ENCODE data around the gene SCGB1C1.
"Not testable (repeated sequence)": the region's sequence is repeated elsewhere in the genome, so short reads cannot be mapped to it uniquely, and the experiment has no call there.

The SCGB1C1 gene
- total RNA-seq = 0 reads per million in 9 experiments

- H3K27ac Mint-ChIP-seq = peak within 1 kb of the TSS in 1 of 2 donors; percentile 38
- not testable (repeated sequence) for H3K27me3 Mint-ChIP-seq; ATAC-seq (replicated peaks); DNase-seq; H3K4me1 Mint-ChIP-seq (ENCODE audit: low read depth in 2 of 2); H3K36me3 Mint-ChIP-seq (ENCODE audit: insufficient read depth); H3K4me3 Mint-ChIP-seq; H3K9me3 Mint-ChIP-seq
Observed at GRCh38 chr11:192674-193128, at the start of gene SCGB1C1. SCGB1C1 (plus strand) TSS chr11:193078; CDS start chr11:193100, 22 bp downstream.

- DNase-seq; H3K9me3 Mint-ChIP-seq; ATAC-seq (replicated peaks); H3K4me3 Mint-ChIP-seq; H3K4me1 Mint-ChIP-seq (ENCODE audit: low read depth in 2 of 2); H3K27me3 Mint-ChIP-seq; H3K36me3 Mint-ChIP-seq (ENCODE audit: insufficient read depth); H3K27ac Mint-ChIP-seq: not testable (repeated sequence)
Observed at GRCh38 chr11:180242-180641, 12.6 kb upstream of the SCGB1C1 start.

- DNase-seq; H3K27me3 Mint-ChIP-seq; H3K36me3 Mint-ChIP-seq (ENCODE audit: insufficient read depth); H3K27ac Mint-ChIP-seq; H3K9me3 Mint-ChIP-seq; ATAC-seq (replicated peaks); H3K4me3 Mint-ChIP-seq; H3K4me1 Mint-ChIP-seq (ENCODE audit: low read depth in 2 of 2): not testable (repeated sequence)
Observed at GRCh38 chr11:189200-189783, 3.6 kb upstream of the SCGB1C1 start.

GRCh38 chr11:189843-190311 is 3.0 kb upstream of the SCGB1C1 start:
- H3K27ac Mint-ChIP-seq; H3K36me3 Mint-ChIP-seq (ENCODE audit: insufficient read depth); H3K27me3 Mint-ChIP-seq; H3K9me3 Mint-ChIP-seq; H3K4me1 Mint-ChIP-seq (ENCODE audit: low read depth in 2 of 2); H3K4me3 Mint-ChIP-seq: not testable (repeated sequence)
- peak in 1 of 3 experiments; percentile 38 for DNase-seq
- peak; percentile 58 for ATAC-seq (replicated peaks)

- H3K4me3 Mint-ChIP-seq; H3K27me3 Mint-ChIP-seq; H3K27ac Mint-ChIP-seq; H3K4me1 Mint-ChIP-seq (ENCODE audit: low read depth in 2 of 2); H3K36me3 Mint-ChIP-seq (ENCODE audit: insufficient read depth); ATAC-seq (replicated peaks); H3K9me3 Mint-ChIP-seq; DNase-seq: not testable (repeated sequence)
Observed at GRCh38 chr11:190546-190945, 2.3 kb upstream of the SCGB1C1 start.

GRCh38 chr11:191490-192478 is 1.1 kb upstream of the SCGB1C1 start:
- not testable (repeated sequence) for H3K4me1 Mint-ChIP-seq (ENCODE audit: low read depth in 2 of 2)

GRCh38 chr11:193481-193880 is 603 bp downstream of the SCGB1C1 start:
- H3K4me1 Mint-ChIP-seq (ENCODE audit: low read depth in 2 of 2); H3K27me3 Mint-ChIP-seq; H3K27ac Mint-ChIP-seq; H3K36me3 Mint-ChIP-seq (ENCODE audit: insufficient read depth); DNase-seq; H3K4me3 Mint-ChIP-seq; ATAC-seq (replicated peaks); H3K9me3 Mint-ChIP-seq: not testable (repeated sequence)

More at GRCh38 chr11:191490-192478, 1.1 kb upstream of the SCGB1C1 start:
- ATAC-seq (replicated peaks) = peak; percentile 78
- not testable (repeated sequence) for H3K36me3 Mint-ChIP-seq (ENCODE audit: insufficient read depth); H3K27me3 Mint-ChIP-seq; H3K9me3 Mint-ChIP-seq
- Mint-ChIP-seq H3K27ac (peak overlapping the region in 1 of 2 donors; percentile 38), H3K4me3 (peak overlapping the region in 1 of 2 donors; percentile 72)
- DNase-seq = peak; percentile 42 to 57 (median 47)

- ATAC-seq (replicated peaks) = no peak
- H3K27me3 Mint-ChIP-seq = no peaks in the 10 kb centered on the region
- peaks cover 2 to 7% of the 10 kb centered on the region in 2 donors for H3K4me1 Mint-ChIP-seq (ENCODE audit: low read depth in 2 of 2)
- H3K36me3 Mint-ChIP-seq (ENCODE audit: insufficient read depth) = peaks cover 3% of the 10 kb centered on the region
- no peaks in the 10 kb centered on the region for H3K9me3 Mint-ChIP-seq
- no peak overlapping the region for H3K4me3 Mint-ChIP-seq
- no peak overlapping the region for H3K27ac Mint-ChIP-seq
- DNase-seq = peak in 1 of 3 experiments; percentile 0
Observed at GRCh38 chr11:196786-197731, 4.2 kb downstream of the SCGB1C1 start.

- no peaks in the 10 kb centered on the region for H3K27me3 Mint-ChIP-seq
- H3K4me1 Mint-ChIP-seq (ENCODE audit: low read depth in 2 of 2) = peaks cover 6 to 10% of the 10 kb centered on the region in 2 donors
- H3K4me3 Mint-ChIP-seq = no peak overlapping the region
- no peaks in the 10 kb centered on the region for H3K9me3 Mint-ChIP-seq
- peaks cover 8% of the 10 kb centered on the region for H3K36me3 Mint-ChIP-seq (ENCODE audit: insufficient read depth)
- no peak for ATAC-seq (replicated peaks)
- no peak for DNase-seq
- peak overlapping the region in 1 of 2 donors; percentile 83 for H3K27ac Mint-ChIP-seq
Observed at GRCh38 chr11:197741-198235, 4.9 kb downstream of the SCGB1C1 start.

- no peak overlapping the region for H3K4me3 Mint-ChIP-seq
- peaks cover 11 to 16% of the 10 kb centered on the region in 2 donors for H3K4me1 Mint-ChIP-seq (ENCODE audit: low read depth in 2 of 2)
- no peaks in the 10 kb centered on the region for H3K9me3 Mint-ChIP-seq
- H3K27me3 Mint-ChIP-seq = no peaks in the 10 kb centered on the region
- DNase-seq (no peak), ATAC-seq (replicated peaks) (no peak)
- H3K36me3 Mint-ChIP-seq (ENCODE audit: insufficient read depth) = peaks cover 10% of the 10 kb centered on the region
- peak overlapping the region; percentile 48 to 83 for H3K27ac Mint-ChIP-seq
Observed at GRCh38 chr11:198236-198806, 5.4 kb downstream of the SCGB1C1 start.

GRCh38 chr11:199004-199581 is 6.2 kb downstream of the SCGB1C1 start:
- Mint-ChIP-seq H3K4me1 (ENCODE audit: low read depth in 2 of 2) (peaks cover 19 to 22% of the 10 kb centered on the region in 2 donors), H3K4me3 (no peak overlapping the region), H3K27ac (peak overlapping the region in 1 of 2 donors; percentile 48), H3K36me3 (ENCODE audit: insufficient read depth) (peaks cover 10% of the 10 kb centered on the region), H3K27me3 (no peaks in the 10 kb centered on the region), H3K9me3 (no peaks in the 10 kb centered on the region)
- no peak for DNase-seq
- ATAC-seq (replicated peaks) = no peak

- H3K9me3 Mint-ChIP-seq = no peaks in the 10 kb centered on the region
- DNase-seq (no peak), ATAC-seq (replicated peaks) (no peak)
- no peak overlapping the region for H3K4me3 Mint-ChIP-seq
- peaks cover 22 to 23% of the 10 kb centered on the region in 2 donors for H3K4me1 Mint-ChIP-seq (ENCODE audit: low read depth in 2 of 2)
- H3K36me3 Mint-ChIP-seq (ENCODE audit: insufficient read depth) = peaks cover 10% of the 10 kb centered on the region
- no peaks in the 10 kb centered on the region for H3K27me3 Mint-ChIP-seq
- peak overlapping the region in 1 of 2 donors; percentile 29 for H3K27ac Mint-ChIP-seq
Observed at GRCh38 chr11:199782-200181, 6.9 kb downstream of the SCGB1C1 start.

Measured in effector memory CD8-positive, alpha-beta T cell (primary cell).